ENCODE results near the gene MYL9.

Gene MYL9

GRCh38 chr20:36526521-36527011 lies 14.8 kb upstream of the MYL9 start:
- DNase-seq (ENCODE audit: low spot score) = no peak

- no peak for DNase-seq (ENCODE audit: low spot score)
Measured at GRCh38 chr20:36527331-36528125, 13.8 kb upstream of the MYL9 start.

GRCh38 chr20:36528176-36528874 lies 13.0 kb upstream of the MYL9 start:
- no peak for DNase-seq (ENCODE audit: low spot score)

GRCh38 chr20:36528875-36529417 lies 12.4 kb upstream of the MYL9 start:
- no peak for DNase-seq (ENCODE audit: low spot score)

GRCh38 chr20:36532388-36532787 lies 8.9 kb upstream of the MYL9 start:
- DNase-seq (ENCODE audit: low spot score) = no peak

GRCh38 chr20:36532822-36533221 lies 8.5 kb upstream of the MYL9 start:
- no peak for DNase-seq (ENCODE audit: low spot score)

- no peak for DNase-seq (ENCODE audit: low spot score)
Measured at GRCh38 chr20:36538026-36538722, 3.1 kb upstream of the MYL9 start.

- no peak for DNase-seq (ENCODE audit: low spot score)
Measured at GRCh38 chr20:36540551-36541211, 638 bp upstream of the MYL9 start.

GRCh38 chr20:36541768-36542488 lies 609 bp downstream of the MYL9 start:
- DNase-seq (ENCODE audit: low spot score) = no peak

GRCh38 chr20:36542516-36543183 lies 1.3 kb downstream of the MYL9 start:
- no peak for DNase-seq (ENCODE audit: low spot score)

- no peak for DNase-seq (ENCODE audit: low spot score)
Measured at GRCh38 chr20:36543184-36544133, 2.1 kb downstream of the MYL9 start.

- no peak for DNase-seq (ENCODE audit: low spot score)
Measured at GRCh38 chr20:36544134-36545018, 3.1 kb downstream of the MYL9 start.

GRCh38 chr20:36546111-36546736 lies 4.9 kb downstream of the MYL9 start:
- no peak for DNase-seq (ENCODE audit: low spot score)

- DNase-seq (ENCODE audit: low spot score) = no peak
Measured at GRCh38 chr20:36547186-36548005, 6.1 kb downstream of the MYL9 start.

- no peak for DNase-seq (ENCODE audit: low spot score)
Measured at GRCh38 chr20:36548006-36548315, 6.6 kb downstream of the MYL9 start.

- DNase-seq (ENCODE audit: low spot score) = no peak
Measured at GRCh38 chr20:36548704-36549627, 7.6 kb downstream of the MYL9 start.
